ENCODE measurements around the gene GATD1.

- TF ChIP-seq ESRRG (CRISPR knock-in tag; IDR thresholded peaks at IDR 0.05), result no peak
- TF ChIP-seq BACH2 (CRISPR knock-in tag; IDR thresholded peaks at IDR 0.05; ENCODE audit: borderline replicate concordance), result no peak
- TF ChIP-seq SNAI2 (CRISPR knock-in tag; IDR thresholded peaks at IDR 0.05), result no peak
- TF ChIP-seq PATZ1 (CRISPR knock-in tag; IDR thresholded peaks at IDR 0.05; ENCODE audit: borderline replicate concordance), result no peak
- no peak for TF ChIP-seq ZFP30 (CRISPR knock-in tag; IDR thresholded peaks at IDR 0.05)
- TF ChIP-seq, protein P1, sequence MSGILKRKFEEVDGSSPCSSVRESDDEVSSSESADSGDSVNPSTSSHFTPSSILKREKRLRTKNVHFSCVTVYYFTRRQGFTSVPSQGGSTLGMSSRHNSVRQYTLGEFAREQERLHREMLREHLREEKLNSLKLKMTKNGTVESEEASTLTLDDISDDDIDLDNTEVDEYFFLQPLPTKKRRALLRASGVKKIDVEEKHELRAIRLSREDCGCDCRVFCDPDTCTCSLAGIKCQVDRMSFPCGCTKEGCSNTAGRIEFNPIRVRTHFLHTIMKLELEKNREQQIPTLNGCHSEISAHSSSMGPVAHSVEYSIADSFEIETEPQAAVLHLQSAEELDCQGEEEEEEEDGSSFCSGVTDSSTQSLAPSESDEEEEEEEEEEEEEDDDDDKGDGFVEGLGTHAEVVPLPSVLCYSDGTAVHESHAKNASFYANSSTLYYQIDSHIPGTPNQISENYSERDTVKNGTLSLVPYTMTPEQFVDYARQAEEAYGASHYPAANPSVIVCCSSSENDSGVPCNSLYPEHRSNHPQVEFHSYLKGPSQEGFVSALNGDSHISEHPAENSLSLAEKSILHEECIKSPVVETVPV (CRISPR knock-in tag; IDR thresholded peaks at IDR 0.05), result no peak
- no peak for TF ChIP-seq PPARA (CRISPR knock-in tag; IDR thresholded peaks at IDR 0.05; ENCODE audit: borderline replicate concordance)
- no peak for TF ChIP-seq ZC3H10 (CRISPR knock-in tag; IDR thresholded peaks at IDR 0.05)
- no peak for TF ChIP-seq ZFP3 (CRISPR knock-in tag; IDR thresholded peaks at IDR 0.05)
- TF ChIP-seq TOX (CRISPR knock-in tag; IDR thresholded peaks at IDR 0.05; ENCODE audit: borderline replicate concordance), result no peak
- TF ChIP-seq CREB5 (CRISPR knock-in tag; IDR thresholded peaks at IDR 0.05; ENCODE audit: low read depth), result no peak
- TF ChIP-seq CSDC2 (CRISPR knock-in tag; IDR thresholded peaks at IDR 0.05), result no peak
- no peak for TF ChIP-seq OSR1 (CRISPR knock-in tag; IDR thresholded peaks at IDR 0.05)
Measured at GRCh38 chr11:816433-816779, 39.1 kb upstream of the GATD1 start.

Data from SK-N-SH treated with all-trans-retinoic acid at 6 μM for 48 hours (cell line).